ENCODE results near the gene TMA7B. TPM values are rescaled to one million over a fixed set of nuclear protein-coding genes. Genes with fewer than 3 reads are reported as not detected.

The TMA7B gene
- total and polyA plus RNA-seq, 4 experiments from 2014 or later = 3.3 to 10.2 (median 9.3) TPM; not detected in 1

DNA sequence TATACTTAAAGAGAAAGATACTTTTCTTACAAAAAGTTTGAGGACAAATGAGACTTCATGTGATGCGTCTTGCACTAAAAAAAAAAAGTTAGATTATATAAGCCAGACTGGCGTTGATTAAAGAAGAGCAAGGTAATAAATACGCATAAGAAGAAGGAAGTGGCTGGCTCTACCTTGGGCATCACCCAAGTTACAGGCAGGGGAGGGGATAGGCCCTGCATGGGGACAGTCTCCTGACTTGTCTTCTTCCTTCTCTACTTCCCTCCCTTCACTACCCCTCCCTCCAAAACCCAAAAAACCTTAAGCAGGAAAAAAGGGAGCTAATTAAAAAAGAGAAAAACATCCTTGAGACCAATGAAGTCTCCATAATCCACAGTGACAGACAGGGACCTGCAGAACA is 22.3 kb upstream of the TMA7B start:
- peak overlapping the region; percentile 53 for H3K27ac ChIP-seq (ENCODE audit: low read depth, low read length)
- CTCF ChIA-PET (ENCODE audit: partially characterized antibody) = interaction anchor here (0.6 to 1.7 kb wide), 4 partner anchors 8 to 87 kb away, joined by 3 to 4 read pairs (median 3); no protein-coding TSS in a partner anchor
- peak overlapping the region; percentile 50 to 88 (median 78) for H3K4me3 Mint-ChIP-seq
- H3K36me3 ChIP-seq (ENCODE audit: insufficient read depth, low read length) = no peaks in the 10 kb centered on the region
- H3K4me3 ChIP-seq (ENCODE audit: low read length in 2 of 2) = no peak overlapping the region
- POLR2A ChIA-PET (ENCODE audit: partially characterized antibody) = interaction anchor here (0.7 to 4.5 kb wide), 12 partner anchors 11 to 278 kb away, joined by 3 to 44 read pairs (median 4); no protein-coding TSS in a partner anchor
- DNase-seq = peak; percentile 57 to 75 (median 64)
- peaks cover 100% of the 10 kb centered on the region for H3K4me1 ChIP-seq (ENCODE audit: insufficient read depth, low read length)
- intact Hi-C loops (cut with micrococcal nuclease) = loop anchor here (10.0 kb wide), 1 partner anchor 103 kb away; no protein-coding TSS in a partner anchor
- H3K9me3 ChIP-seq (ENCODE audit: control insufficient read depth in 1 of 2, low read length in 2 of 2) = no peaks in the 10 kb centered on the region
- H3K9me3 Mint-ChIP-seq = no peaks in the 10 kb centered on the region
- peaks cover 0 to 36% of the 10 kb centered on the region in 2 donors for H3K36me3 Mint-ChIP-seq
- H3K27me3 Mint-ChIP-seq = no peaks in the 10 kb centered on the region
- H3K27ac Mint-ChIP-seq = peak overlapping the region in 6 of 7 donors; percentile 92 to 97 (median 96)
- H3K4me1 Mint-ChIP-seq = peaks cover 78 to 96% (median 89%) of the 10 kb centered on the region in 4 donors
- no peaks in the 10 kb centered on the region for H3K27me3 ChIP-seq (ENCODE audit: insufficient read depth, low read length)

GRCh38 chr22:39938509-39939111 is 21.6 kb upstream of the TMA7B start:
- peak overlapping the region; percentile 53 for H3K27ac ChIP-seq (ENCODE audit: low read depth, low read length)

DNA sequence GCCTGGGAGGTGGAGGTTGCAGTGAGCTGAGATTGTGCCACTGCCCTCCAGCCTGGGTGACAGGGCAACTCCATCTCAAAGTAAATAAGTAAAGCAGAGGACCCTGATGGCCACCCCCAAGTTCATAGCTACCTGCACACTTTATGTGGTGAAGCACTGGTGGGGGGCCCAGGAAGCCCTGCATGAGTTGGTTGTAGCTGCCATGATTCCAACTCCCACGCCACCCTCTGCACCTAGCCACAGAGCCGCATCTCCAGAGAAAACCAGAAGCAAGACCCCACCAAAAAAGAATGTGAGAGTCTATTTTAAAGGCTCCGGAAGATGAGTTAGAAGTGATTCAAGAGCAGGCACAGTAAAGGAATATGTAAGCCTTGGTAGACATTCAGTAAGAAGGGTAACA is 20.4 kb upstream of the TMA7B start:
- Mint-ChIP-seq H3K27ac (peak overlapping the region in 6 of 7 donors; percentile 88 to 91 (median 89)), H3K27me3 (no peaks in the 10 kb centered on the region), H3K9me3 (no peaks in the 10 kb centered on the region), H3K4me3 (peak overlapping the region in 4 of 8 donors; percentile 57 to 79 (median 64)), H3K4me1 (peaks cover 79 to 96% (median 89%) of the 10 kb centered on the region in 4 donors), H3K36me3 (peaks cover 0 to 33% of the 10 kb centered on the region in 2 donors)
- no peak for DNase-seq
- Histone ChIP-seq H3K9me3 (ENCODE audit: control insufficient read depth in 1 of 2, low read length in 2 of 2) (no peaks in the 10 kb centered on the region), H3K27ac (ENCODE audit: low read depth, low read length) (peak overlapping the region; percentile 29), H3K4me3 (ENCODE audit: low read length in 2 of 2) (no peak overlapping the region), H3K4me1 (ENCODE audit: insufficient read depth, low read length) (peaks cover 100% of the 10 kb centered on the region), H3K36me3 (ENCODE audit: insufficient read depth, low read length) (no peaks in the 10 kb centered on the region), H3K27me3 (ENCODE audit: insufficient read depth, low read length) (no peaks in the 10 kb centered on the region)
- intact Hi-C loops (cut with micrococcal nuclease) = loop anchor here (1.0 to 10.0 kb wide), 7 partner anchors 39 to 406 kb away; partner anchors contain the start of gene GRAP2
- ChIA-PET POLR2A (ENCODE audit: partially characterized antibody) (interaction anchor here (0.9 to 4.5 kb wide), 5 partner anchors 11 to 104 kb away, joined by 3 to 44 read pairs (median 4); no protein-coding TSS in a partner anchor), CTCF (ENCODE audit: partially characterized antibody) (interaction anchor here (0.7 to 1.6 kb wide), 8 partner anchors 10 to 408 kb away, joined by 3 to 5 read pairs (median 4); no protein-coding TSS in a partner anchor)

More at GRCh38 chr22:39938509-39939111, 21.6 kb upstream of the TMA7B start:
- POLR2A ChIA-PET (ENCODE audit: partially characterized antibody) = interaction anchor here (0.7 to 4.5 kb wide), 10 partner anchors 12 to 278 kb away, joined by 3 to 44 read pairs (median 4); no protein-coding TSS in a partner anchor
- CTCF ChIA-PET (ENCODE audit: partially characterized antibody) = interaction anchor here (0.6 to 1.7 kb wide), 4 partner anchors 11 to 86 kb away, joined by 3 to 5 read pairs (median 4); no protein-coding TSS in a partner anchor
- H3K27ac Mint-ChIP-seq = peak overlapping the region in 6 of 7 donors; percentile 92 to 97 (median 96)
- Histone ChIP-seq H3K4me1 (ENCODE audit: insufficient read depth, low read length) (peaks cover 100% of the 10 kb centered on the region), H3K36me3 (ENCODE audit: insufficient read depth, low read length) (no peaks in the 10 kb centered on the region), H3K27me3 (ENCODE audit: insufficient read depth, low read length) (no peaks in the 10 kb centered on the region), H3K9me3 (ENCODE audit: control insufficient read depth in 1 of 2, low read length in 2 of 2) (no peaks in the 10 kb centered on the region), H3K4me3 (ENCODE audit: low read length in 2 of 2) (no peak overlapping the region)
- no peaks in the 10 kb centered on the region for H3K9me3 Mint-ChIP-seq
- peak overlapping the region; percentile 66 to 88 (median 78) for H3K4me3 Mint-ChIP-seq
- no peaks in the 10 kb centered on the region for H3K27me3 Mint-ChIP-seq
- peak in 1 of 5 donors; percentile 65 for DNase-seq
- intact Hi-C loops (cut with micrococcal nuclease) = loop anchor here (10.0 kb wide), 1 partner anchor 104 kb away; no protein-coding TSS in a partner anchor
- H3K36me3 Mint-ChIP-seq = peaks cover 0 to 31% of the 10 kb centered on the region in 2 donors
- H3K4me1 Mint-ChIP-seq = peaks cover 79 to 96% (median 89%) of the 10 kb centered on the region in 4 donors

- intact Hi-C loops (cut with micrococcal nuclease) = loop anchor here (1.0 to 10.0 kb wide), 6 partner anchors 40 to 407 kb away; partner anchors contain the start of gene GRAP2
- H3K4me1 ChIP-seq (ENCODE audit: insufficient read depth, low read length) = peaks cover 100% of the 10 kb centered on the region
- DNase-seq = peak; percentile 60 to 72 (median 67)
- H3K4me3 ChIP-seq (ENCODE audit: low read length in 2 of 2) = no peak overlapping the region
- no peaks in the 10 kb centered on the region for H3K36me3 ChIP-seq (ENCODE audit: insufficient read depth, low read length)
- ChIA-PET POLR2A (ENCODE audit: partially characterized antibody) (interaction anchor here (2.9 kb wide), 1 partner anchor 10 kb away, joined by 12 read pairs; no protein-coding TSS in a partner anchor), CTCF (ENCODE audit: partially characterized antibody) (interaction anchor here (2.8 to 2.9 kb wide), 2 partner anchors 15 to 406 kb away, joined by 11 to 19 read pairs; no protein-coding TSS in a partner anchor)
- Mint-ChIP-seq H3K9me3 (no peaks in the 10 kb centered on the region), H3K4me3 (peak overlapping the region in 7 of 8 donors; percentile 26 to 79 (median 57)), H3K36me3 (peaks cover 0 to 32% of the 10 kb centered on the region in 2 donors), H3K27ac (peak overlapping the region in 6 of 7 donors; percentile 48 to 91 (median 89)), H3K4me1 (peaks cover 78 to 96% (median 87%) of the 10 kb centered on the region in 4 donors), H3K27me3 (no peaks in the 10 kb centered on the region)
- H3K9me3 ChIP-seq (ENCODE audit: control insufficient read depth in 1 of 2, low read length in 2 of 2) = no peaks in the 10 kb centered on the region
- H3K27ac ChIP-seq (ENCODE audit: low read depth, low read length) = peak overlapping the region; percentile 29
- no peaks in the 10 kb centered on the region for H3K27me3 ChIP-seq (ENCODE audit: insufficient read depth, low read length)
These were observed 19.4 kb upstream of the TMA7B start for GRCh38 chr22:39940757-39941305.

DNA sequence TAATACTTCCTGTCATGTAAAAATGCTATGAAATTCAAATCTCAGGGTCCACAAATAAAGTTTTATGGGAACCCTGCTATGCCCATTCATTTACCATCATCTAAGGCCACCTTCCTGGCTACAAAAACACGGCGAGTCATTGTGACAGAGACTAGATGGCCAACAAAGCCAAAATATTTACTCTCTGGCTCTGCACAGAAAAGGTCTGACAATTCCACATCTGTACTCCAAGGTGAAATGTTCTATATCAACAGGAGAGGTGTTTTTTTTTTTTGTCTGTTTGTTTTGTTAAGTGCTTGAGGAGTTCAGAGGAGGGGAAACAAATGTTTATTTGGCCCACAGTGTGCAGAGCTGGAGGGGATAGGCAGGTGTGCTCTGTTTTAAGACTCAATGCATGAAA is 18.6 kb upstream of the TMA7B start:
- POLR2A ChIA-PET (ENCODE audit: partially characterized antibody) = interaction anchor here (0.6 to 2.9 kb wide), 6 partner anchors 10 to 182 kb away, joined by 3 to 12 read pairs (median 5); no protein-coding TSS in a partner anchor

GRCh38 chr22:39942439-39943230 is 17.6 kb upstream of the TMA7B start:
- Mint-ChIP-seq H3K27ac (peak overlapping the region in 6 of 7 donors; percentile 87 to 94 (median 92)), H3K4me1 (peaks cover 74 to 96% (median 84%) of the 10 kb centered on the region in 4 donors), H3K36me3 (peaks cover 9 to 37% of the 10 kb centered on the region in 2 donors), H3K9me3 (no peaks in the 10 kb centered on the region), H3K27me3 (no peaks in the 10 kb centered on the region), H3K4me3 (peak overlapping the region in 7 of 8 donors; percentile 43 to 80 (median 61))
- peak in 1 of 5 donors; percentile 42 for DNase-seq
- Histone ChIP-seq H3K9me3 (ENCODE audit: control insufficient read depth in 1 of 2, low read length in 2 of 2) (no peaks in the 10 kb centered on the region), H3K36me3 (ENCODE audit: insufficient read depth, low read length) (peaks cover 9% of the 10 kb centered on the region), H3K27ac (ENCODE audit: low read depth, low read length) (peak overlapping the region; percentile 55), H3K4me3 (ENCODE audit: low read length in 2 of 2) (no peak overlapping the region), H3K27me3 (ENCODE audit: insufficient read depth, low read length) (no peaks in the 10 kb centered on the region), H3K4me1 (ENCODE audit: insufficient read depth, low read length) (peaks cover 100% of the 10 kb centered on the region)
- ChIA-PET CTCF (ENCODE audit: partially characterized antibody) (interaction anchor here (0.8 to 2.9 kb wide), 25 partner anchors 8 to 433 kb away, joined by 3 to 19 read pairs (median 5); partner anchors contain the start of gene GRAP2), POLR2A (ENCODE audit: partially characterized antibody) (interaction anchor here (0.5 to 2.9 kb wide), 15 partner anchors 9 to 423 kb away, joined by 3 to 16 read pairs (median 4); partner anchors contain the start of gene ATF4)
- intact Hi-C loops (cut with micrococcal nuclease) = loop anchor here (10.0 kb wide), 3 partner anchors 82 to 378 kb away; no protein-coding TSS in a partner anchor

More for the DNA sequence above, 18.6 kb upstream of the TMA7B start:
- Histone ChIP-seq H3K27ac (ENCODE audit: low read depth, low read length) (peak overlapping the region; percentile 55), H3K9me3 (ENCODE audit: control insufficient read depth in 1 of 2, low read length in 2 of 2) (no peaks in the 10 kb centered on the region), H3K4me3 (ENCODE audit: low read length in 2 of 2) (no peak overlapping the region), H3K4me1 (ENCODE audit: insufficient read depth, low read length) (peaks cover 100% of the 10 kb centered on the region), H3K36me3 (ENCODE audit: insufficient read depth, low read length) (no peaks in the 10 kb centered on the region), H3K27me3 (ENCODE audit: insufficient read depth, low read length) (no peaks in the 10 kb centered on the region)
- Mint-ChIP-seq H3K4me3 (peak overlapping the region in 3 of 8 donors; percentile 3 to 58 (median 11)), H3K9me3 (no peaks in the 10 kb centered on the region), H3K4me1 (peaks cover 75 to 96% (median 85%) of the 10 kb centered on the region in 4 donors), H3K27ac (peak overlapping the region in 6 of 7 donors; percentile 82 to 93 (median 88)), H3K36me3 (peaks cover 0 to 30% of the 10 kb centered on the region in 2 donors), H3K27me3 (no peaks in the 10 kb centered on the region)
- CTCF ChIA-PET (ENCODE audit: partially characterized antibody) = interaction anchor here (0.8 to 2.9 kb wide), 13 partner anchors 8 to 407 kb away, joined by 3 to 19 read pairs (median 6); partner anchors contain the start of gene GRAP2
- intact Hi-C loops (cut with micrococcal nuclease) = loop anchor here (10.0 kb wide), 3 partner anchors 83 to 377 kb away; no protein-coding TSS in a partner anchor
- no peak for DNase-seq

Data from CD4-positive, alpha-beta memory T cell (primary cell).